Spleen (tissue), 11 donors: ENCODE data around the gene ZNF335. TPM values are rescaled to one million over a fixed set of nuclear protein-coding genes. Genes with fewer than 3 reads are reported as not detected.
A peak's percentile ranks its signal among the peaks of the same experiment; 100 is the strongest.

Source experiments
- DNase-seq: peaks from one replicate; pipeline ENCODE4 v3.0.0-alpha.2; 2020
- H3K27ac ChIP-seq, 8 donors: fragments of 200-600 bp; sonication (generic) in 7 of 8; 1 replicate in 4 of 8; 2 replicates in 4 of 8; pipeline versions ENCODE4 v1.5.0 to v1.8.0; 2016 to 2021; ENCODE audit warnings: inconsistent platforms in 4 of 8, mild to moderate bottlenecking in 4 of 8, moderate library complexity in 1 of 8
- H3K27me3 ChIP-seq, 7 donors: fragments of 200-600 bp; sonication (generic) in 6 of 7; replicated peaks in 1 of 7; 1 replicate in 4 of 7; 2 replicates in 3 of 7; pipeline versions ENCODE4 v1.5.0 to v1.8.0; 2016 to 2021; ENCODE audit warnings: inconsistent platforms in 3 of 7, mild to moderate bottlenecking in 1 of 7
- H3K36me3 ChIP-seq, 6 donors: fragments of 200-600 bp; sonication (generic) in 5 of 6; 1 replicate in 4 of 6; 2 replicates in 2 of 6; pipeline versions ENCODE4 v1.5.0 to v1.8.0; 2016 to 2021; ENCODE audit warnings: inconsistent platforms in 2 of 6
- H3K4me1 ChIP-seq, 6 donors: fragments of 200-600 bp; sonication (generic) in 5 of 6; 1 replicate in 3 of 6; 2 replicates in 3 of 6; pipeline versions ENCODE4 v1.5.0 to v1.8.0; 2016 to 2021; ENCODE audit warnings: inconsistent platforms in 3 of 6
- H3K4me3 ChIP-seq, 8 donors: fragments of 200-600 bp; sonication (generic) in 7 of 8; 1 replicate in 4 of 8; 2 replicates in 4 of 8; pipeline versions ENCODE4 v1.5.0 to v1.8.0; 2016 to 2021; ENCODE audit warnings: inconsistent platforms in 4 of 8, mild to moderate bottlenecking in 4 of 8, moderate library complexity in 2 of 8
- H3K9me3 ChIP-seq, 8 donors: fragments of 200-600 bp; sonication (generic) in 7 of 8; 1 replicate in 4 of 8; 2 replicates in 4 of 8; pipeline versions ENCODE4 v1.5.0 to v1.8.0; 2016 to 2021; ENCODE audit warnings: inconsistent platforms in 4 of 8
- POLR2A ChIP-seq, 3 donors: fragments of 450-650 bp; IDR thresholded peaks; one replicate each; pipeline ENCODE4 v1.5.1; 2017; ENCODE audit warnings: antibody characterized with exemption in 3 of 3, mild to moderate bottlenecking in 1 of 3
- POLR2AphosphoS5 ChIP-seq, 3 donors: sonication (generic); formaldehyde crosslinking; IDR thresholded peaks; one replicate each; pipeline ENCODE4 v1.5.1; 2017; ENCODE audit warnings: antibody characterized with exemption in 3 of 3
- WGBS, 5 donors: extraction: QIAGEN DNeasy Blood & Tissue Kit in 3 of 5; methylation state at CpG; one replicate each; pipeline versions ENCODE4 v1.1.5 to v1.1.7; 2013 to 2018; 5-methylcytosine and 5-hydroxymethylcytosine counted together
- intact Hi-C: fragments of 100-400 bp; cut with DNase I; formaldehyde crosslinking; loops from one replicate; pipeline ENCODE4 v1.15.0; 2023; ENCODE audit warnings: low total_unique reads
- polyA plus RNA-seq, 3 donors: library from polyadenylated mRNA; stranded (reverse); fragments of 200-250 nt; gene quantifications; one replicate each; pipeline ENCODE4 v1.2.1, GENCODE V29; 2013
- total RNA-seq, 7 donors: library from RNA; depleted of rRNA in 3 of 7; stranded (reverse); fragments of >200 nt in 3 of 7; fragmentation: NEBNext Ultra II Directional in 4 of 7; extraction: Animal tissue kit (Norgen Biotek cat#: 25700) in 4 of 7; gene quantifications; one replicate each; pipeline versions ENCODE4 v1.1.0 to v1.2.1, GENCODE V29; 2016 to 2021
- TF ChIP-seq, protein P1 (sequence below), 11 experiments: fragments of 200-600 bp in 7 of 11; fragments of 450-650 bp in 4 of 11; sonication (generic) in 4 of 11; IDR thresholded peaks in 8 of 11; conservative IDR thresholded peaks in 3 of 11; 1 replicate in 7 of 11; 2 replicates in 4 of 11; pipeline versions ENCODE4 v1.4.0 to v1.8.0; 2016 to 2021; ENCODE audit warnings: antibody characterized with exemption in 11 of 11, inconsistent platforms in 4 of 11, mild to moderate bottlenecking in 1 of 11
- donor health status: healthy with polysubstance abuse.
- donor health status: DM: no; HTN: no; CAD: no; lungs with moderate emphysema.
- donor health status: DM: no; HTN: no; CAD: no.
- donor health status: Bipolar disorder and iron deficiency.
- donor health status: healthy.
- donor health status: DM: no; HTN: no; CAD: no.
- donor health status: DM: yes; HTN: yes; CAD: no.

Gene ZNF335
- total and polyA plus RNA-seq, 10 donors = 8.2 to 46.3 (median 32.5) TPM

DNA sequence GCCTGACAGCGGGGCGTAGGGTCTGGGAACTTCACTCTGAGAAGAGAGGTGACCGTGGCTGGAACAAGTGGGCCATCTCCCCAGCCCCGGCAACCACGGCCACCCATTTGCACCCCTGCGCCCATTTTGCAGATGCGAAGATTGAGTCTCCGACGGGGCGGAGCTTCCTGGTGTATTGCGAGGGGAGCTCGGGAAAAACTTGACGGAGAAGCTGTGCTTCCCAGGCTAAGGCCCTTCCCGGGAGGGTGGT, 653 bp downstream of the ZNF335 start:
- intact Hi-C loops = loop anchor here (5.0 kb wide), 1 partner anchor 34 kb away; no protein-coding TSS in a partner anchor

DNA sequence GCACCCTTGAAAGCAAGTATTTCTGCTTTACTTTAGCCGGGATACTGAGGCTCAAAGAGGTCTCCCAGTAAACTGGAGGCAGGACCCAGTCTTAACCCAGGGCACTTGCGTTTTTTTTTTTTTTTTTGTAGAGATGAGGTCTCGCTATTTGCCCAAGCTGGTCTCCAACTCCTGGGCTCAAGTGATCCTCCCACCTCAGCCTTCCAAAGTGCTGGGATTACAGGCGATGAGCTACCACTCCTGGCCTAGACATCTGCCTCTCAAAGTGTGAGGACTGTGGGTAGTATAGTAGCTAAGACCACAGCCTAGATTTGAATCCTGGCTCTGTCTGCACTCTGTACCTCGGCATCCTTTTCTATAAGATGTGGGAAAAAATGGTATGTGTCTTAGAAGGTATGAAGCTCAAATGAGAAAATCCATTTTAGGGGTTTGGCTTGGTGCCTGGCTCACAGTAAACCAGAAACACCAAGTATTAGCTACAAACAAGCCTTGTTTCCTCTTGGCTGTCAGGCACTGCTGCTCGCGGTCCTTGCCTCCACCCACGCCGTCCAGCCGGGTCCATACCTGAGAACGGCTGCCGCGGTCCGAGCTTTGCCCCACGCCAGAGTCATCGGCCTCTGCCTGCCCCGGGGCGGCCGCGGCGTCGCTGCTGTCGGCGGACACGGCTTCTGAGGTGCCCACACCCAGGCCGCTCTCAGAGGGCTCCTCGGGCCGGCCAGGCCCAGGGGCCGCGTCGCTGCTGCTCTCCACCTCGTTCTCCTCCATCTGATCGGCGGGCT, 1.2 kb downstream of the ZNF335 start:
- no peaks in the 10 kb centered on the region for H3K27me3 ChIP-seq
- 7 to 20% (median 13%) methylated on average over 20 to 34 of the region's 34 CpGs for WGBS, 5 donors
- H3K4me1 ChIP-seq = peaks cover 15 to 48% (median 39%) of the 10 kb centered on the region in 6 donors
- intact Hi-C loops = loop anchor here (5.0 kb wide), 1 partner anchor 34 kb away; no protein-coding TSS in a partner anchor
- H3K27ac ChIP-seq = peak overlapping the region; percentile 94 to 100 (median 99)
- H3K9me3 ChIP-seq = no peaks in the 10 kb centered on the region
- TF ChIP-seq, protein P1, sequence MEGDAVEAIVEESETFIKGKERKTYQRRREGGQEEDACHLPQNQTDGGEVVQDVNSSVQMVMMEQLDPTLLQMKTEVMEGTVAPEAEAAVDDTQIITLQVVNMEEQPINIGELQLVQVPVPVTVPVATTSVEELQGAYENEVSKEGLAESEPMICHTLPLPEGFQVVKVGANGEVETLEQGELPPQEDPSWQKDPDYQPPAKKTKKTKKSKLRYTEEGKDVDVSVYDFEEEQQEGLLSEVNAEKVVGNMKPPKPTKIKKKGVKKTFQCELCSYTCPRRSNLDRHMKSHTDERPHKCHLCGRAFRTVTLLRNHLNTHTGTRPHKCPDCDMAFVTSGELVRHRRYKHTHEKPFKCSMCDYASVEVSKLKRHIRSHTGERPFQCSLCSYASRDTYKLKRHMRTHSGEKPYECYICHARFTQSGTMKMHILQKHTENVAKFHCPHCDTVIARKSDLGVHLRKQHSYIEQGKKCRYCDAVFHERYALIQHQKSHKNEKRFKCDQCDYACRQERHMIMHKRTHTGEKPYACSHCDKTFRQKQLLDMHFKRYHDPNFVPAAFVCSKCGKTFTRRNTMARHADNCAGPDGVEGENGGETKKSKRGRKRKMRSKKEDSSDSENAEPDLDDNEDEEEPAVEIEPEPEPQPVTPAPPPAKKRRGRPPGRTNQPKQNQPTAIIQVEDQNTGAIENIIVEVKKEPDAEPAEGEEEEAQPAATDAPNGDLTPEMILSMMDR (IDR thresholded peaks at IDR 0.05 in 8 of 11, conservative IDR thresholded peaks at IDR 0.05 in 3 of 11) = no peak
- TF ChIP-seq POLR2A (IDR thresholded peaks at IDR 0.05) (no peak), POLR2AphosphoS5 (IDR thresholded peaks at IDR 0.05) (no peak)
- peak; percentile 93 for DNase-seq
- peaks cover 0 to 41% (median 37%) of the 10 kb centered on the region in 6 donors for H3K36me3 ChIP-seq
- H3K4me3 ChIP-seq = peak overlapping the region; percentile 65 to 99 (median 92)

More for the DNA sequence above, 653 bp downstream of the ZNF335 start:
- WGBS, 5 donors = 2 to 4% (median 4%) methylated on average over 7 to 14 of the region's 14 CpGs
- peaks cover 15 to 48% (median 39%) of the 10 kb centered on the region in 6 donors for H3K4me1 ChIP-seq
- H3K36me3 ChIP-seq = peaks cover 0 to 36% (median 32%) of the 10 kb centered on the region in 6 donors
- H3K4me3 ChIP-seq = peak overlapping the region; percentile 65 to 99 (median 92)
- no peak for DNase-seq
- H3K27me3 ChIP-seq = no peaks in the 10 kb centered on the region
- TF ChIP-seq POLR2A (IDR thresholded peaks at IDR 0.05) (no peak), POLR2AphosphoS5 (IDR thresholded peaks at IDR 0.05) (no peak)
- TF ChIP-seq, protein P1 (IDR thresholded peaks at IDR 0.05 in 8 of 11, conservative IDR thresholded peaks at IDR 0.05 in 3 of 11) = no peak
- peak overlapping the region; percentile 94 to 100 (median 99) for H3K27ac ChIP-seq
- no peaks in the 10 kb centered on the region for H3K9me3 ChIP-seq

DNA sequence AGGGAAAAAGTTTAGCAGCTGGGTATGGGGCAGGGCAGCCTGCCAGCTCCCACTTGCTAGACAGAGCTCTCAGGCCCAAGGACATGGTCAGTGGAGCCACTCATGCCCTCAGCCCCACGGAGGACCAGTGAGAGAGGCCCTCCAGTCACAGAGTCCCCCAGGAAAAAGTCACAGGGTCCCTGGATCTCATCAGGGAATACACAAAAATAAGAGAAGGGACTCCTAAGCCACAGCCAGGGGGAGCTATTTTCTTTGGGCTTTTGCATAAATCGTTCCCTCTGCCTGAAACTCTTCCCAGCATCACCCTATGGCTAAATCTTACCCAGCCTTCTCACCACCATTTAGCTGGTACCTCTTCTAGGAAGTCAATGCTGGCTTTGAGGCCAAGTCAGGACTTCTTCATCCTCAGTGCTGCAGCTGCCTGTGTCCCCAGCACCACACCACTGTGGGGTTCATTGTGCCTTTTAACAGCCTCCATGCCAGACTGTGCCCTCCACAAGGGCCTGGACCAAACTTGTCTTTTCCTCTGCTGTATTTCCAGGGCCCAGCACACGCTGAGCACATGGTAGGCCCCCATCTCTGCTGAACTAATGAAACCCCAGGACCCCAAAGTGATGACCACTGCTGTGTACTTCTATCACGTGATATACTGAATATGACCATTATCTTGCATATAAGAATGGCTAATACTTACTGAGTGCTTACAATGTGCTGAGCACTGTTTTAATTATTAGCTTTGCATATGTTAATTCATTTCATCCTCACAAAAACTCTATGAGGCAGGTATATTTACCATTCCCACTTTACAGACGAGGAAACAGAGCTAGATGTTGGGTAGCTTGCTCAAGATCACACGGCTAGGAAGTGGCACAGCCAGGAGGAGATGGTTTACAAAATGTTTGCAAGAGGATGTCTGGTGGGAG, 2.0 kb downstream of the ZNF335 start:
- peak; percentile 75 for DNase-seq
- TF ChIP-seq POLR2AphosphoS5 (IDR thresholded peaks at IDR 0.05) = no peak
- TF ChIP-seq, protein P1 (IDR thresholded peaks at IDR 0.05 in 8 of 11, conservative IDR thresholded peaks at IDR 0.05 in 3 of 11) = peak in 9 of 11 experiments; percentile 27 to 64 (median 58)
- no peaks in the 10 kb centered on the region for H3K9me3 ChIP-seq
- intact Hi-C loops = loop anchor here (5.0 to 10.0 kb wide), 2 partner anchors 33 to 155 kb away; partner anchors contain the start of gene UBE2C
- no peaks in the 10 kb centered on the region for H3K27me3 ChIP-seq
- peaks cover 15 to 48% (median 39%) of the 10 kb centered on the region in 6 donors for H3K4me1 ChIP-seq
- H3K36me3 ChIP-seq = peaks cover 0 to 49% (median 46%) of the 10 kb centered on the region in 6 donors
- peak overlapping the region in 7 of 8 donors; percentile 65 to 99 (median 92) for H3K4me3 ChIP-seq
- peak overlapping the region in 7 of 8 donors; percentile 44 to 100 (median 99) for H3K27ac ChIP-seq
- WGBS, 5 donors = 36 to 52% (median 44%) methylated on average over 6 of the region's 6 CpGs
